Stimulated activated naive CD8-positive, alpha-beta T cell treated with anti-CD3 and anti-CD28 coated beads, Interleukin-15, Interleukin-2, amounts not matched to agents 100 ng/mL and 50 ng/mL, for 24 hours (primary cell): Measurements from ENCODE around the gene VAT1L.
"Not testable (repeated sequence)": the region's sequence is repeated elsewhere in the genome, so short reads cannot be mapped to it uniquely, and the experiment has no call there.

Source experiments
- H3K27ac Mint-ChIP-seq: one replicate; pipeline ENCODE4 v1.8.0; 2021; ENCODE audit warnings: mild to moderate bottlenecking, mixed read lengths
- H3K27me3 Mint-ChIP-seq: one replicate; pipeline ENCODE4 v1.8.0; 2021; ENCODE audit warnings: mixed read lengths
- H3K36me3 Mint-ChIP-seq: one replicate; pipeline ENCODE4 v1.8.0; 2021; ENCODE audit warnings: low read depth, mixed read lengths
- H3K4me1 Mint-ChIP-seq: one replicate; pipeline ENCODE4 v1.8.0; 2021; ENCODE audit warnings: low read depth, mixed read lengths
- H3K4me3 Mint-ChIP-seq: one replicate; pipeline ENCODE4 v1.8.0; 2021; ENCODE audit warnings: mild to moderate bottlenecking, mixed read lengths
- H3K9me3 Mint-ChIP-seq: one replicate; pipeline ENCODE4 v1.8.0; 2021; ENCODE audit warnings: mixed read lengths

VAT1L gene

GRCh38 chr16:77972062-77972392, 183.7 kb downstream of the VAT1L start:
- Mint-ChIP-seq H3K36me3 (no peaks in the 10 kb centered on the region), H3K4me3 (no peak overlapping the region), H3K4me1 (no peaks in the 10 kb centered on the region), H3K27ac (no peak overlapping the region), H3K27me3 (no peaks in the 10 kb centered on the region), H3K9me3 (no peaks in the 10 kb centered on the region)

- Mint-ChIP-seq H3K9me3 (no peaks in the 10 kb centered on the region), H3K36me3 (no peaks in the 10 kb centered on the region), H3K27me3 (no peaks in the 10 kb centered on the region), H3K4me1 (no peaks in the 10 kb centered on the region), H3K27ac (no peak overlapping the region), H3K4me3 (no peak overlapping the region)
Observed at GRCh38 chr16:77974883-77975282, 186.5 kb downstream of the VAT1L start.

- Mint-ChIP-seq H3K4me1 (no peaks in the 10 kb centered on the region), H3K27ac (no peak overlapping the region), H3K9me3 (no peaks in the 10 kb centered on the region), H3K27me3 (no peaks in the 10 kb centered on the region), H3K4me3 (no peak overlapping the region), H3K36me3 (no peaks in the 10 kb centered on the region)
Observed at GRCh38 chr16:77975942-77976341, 187.6 kb downstream of the VAT1L start.

GRCh38 chr16:77977339-77977738, 189.0 kb downstream of the VAT1L start:
- Mint-ChIP-seq H3K36me3 (no peaks in the 10 kb centered on the region), H3K27ac (no peak overlapping the region), H3K27me3 (no peaks in the 10 kb centered on the region), H3K4me3 (no peak overlapping the region), H3K9me3 (no peaks in the 10 kb centered on the region), H3K4me1 (no peaks in the 10 kb centered on the region)

GRCh38 chr16:77985111-77985510, 196.7 kb downstream of the VAT1L start:
- Mint-ChIP-seq H3K36me3 (no peaks in the 10 kb centered on the region), H3K4me3 (no peak overlapping the region), H3K27ac (no peak overlapping the region), H3K4me1 (no peaks in the 10 kb centered on the region), H3K27me3 (peaks cover 7% of the 10 kb centered on the region), H3K9me3 (no peaks in the 10 kb centered on the region)

- H3K27me3 Mint-ChIP-seq: peaks cover 7% of the 10 kb centered on the region
- no peak overlapping the region for H3K4me3 Mint-ChIP-seq
- no peaks in the 10 kb centered on the region for H3K9me3 Mint-ChIP-seq
Observed at GRCh38 chr16:77986011-77986740, 197.8 kb downstream of the VAT1L start.

GRCh38 chr16:77987810-77988209, 199.4 kb downstream of the VAT1L start:
- H3K9me3 Mint-ChIP-seq: no peaks in the 10 kb centered on the region
- no peaks in the 10 kb centered on the region for H3K4me1 Mint-ChIP-seq
- no peak overlapping the region for H3K4me3 Mint-ChIP-seq
- peaks cover 11% of the 10 kb centered on the region for H3K27me3 Mint-ChIP-seq
- no peak overlapping the region for H3K27ac Mint-ChIP-seq
- H3K36me3 Mint-ChIP-seq: no peaks in the 10 kb centered on the region

More at GRCh38 chr16:77986011-77986740, 197.8 kb downstream of the VAT1L start:
- Mint-ChIP-seq H3K4me1 (no peaks in the 10 kb centered on the region), H3K27ac (no peak overlapping the region), H3K36me3 (no peaks in the 10 kb centered on the region)

GRCh38 chr16:77989846-77990245, 201.5 kb downstream of the VAT1L start:
- H3K4me1 Mint-ChIP-seq: no peaks in the 10 kb centered on the region
- peaks cover 7% of the 10 kb centered on the region for H3K27me3 Mint-ChIP-seq
- no peaks in the 10 kb centered on the region for H3K9me3 Mint-ChIP-seq
- H3K4me3 Mint-ChIP-seq: no peak overlapping the region
- no peaks in the 10 kb centered on the region for H3K36me3 Mint-ChIP-seq
- H3K27ac Mint-ChIP-seq: no peak overlapping the region

GRCh38 chr16:77991701-77992100, 203.3 kb downstream of the VAT1L start:
- Mint-ChIP-seq H3K9me3 (peaks cover 8% of the 10 kb centered on the region), H3K27ac (no peak overlapping the region), H3K4me1 (no peaks in the 10 kb centered on the region), H3K4me3 (no peak overlapping the region), H3K27me3 (peaks cover 7% of the 10 kb centered on the region), H3K36me3 (no peaks in the 10 kb centered on the region)

- H3K27ac Mint-ChIP-seq, H3K36me3 Mint-ChIP-seq, H3K27me3 Mint-ChIP-seq, H3K4me3 Mint-ChIP-seq, H3K4me1 Mint-ChIP-seq: not testable (repeated sequence)
- H3K9me3 Mint-ChIP-seq: peaks cover 12% of the 10 kb centered on the region
Observed at GRCh38 chr16:77992381-77992780, 204.0 kb downstream of the VAT1L start.

GRCh38 chr16:77993111-77993985, 205.0 kb downstream of the VAT1L start:
- Mint-ChIP-seq H3K36me3 (no peaks in the 10 kb centered on the region), H3K27ac (no peak overlapping the region), H3K27me3 (peaks cover 7% of the 10 kb centered on the region), H3K4me3 (no peak overlapping the region), H3K4me1 (no peaks in the 10 kb centered on the region), H3K9me3 (peaks cover 12% of the 10 kb centered on the region)

GRCh38 chr16:77995843-77996455, 207.6 kb downstream of the VAT1L start:
- Mint-ChIP-seq H3K27ac (no peak overlapping the region), H3K27me3 (peaks cover 4% of the 10 kb centered on the region)

GRCh38 chr16:77998350-77999023, 210.1 kb downstream of the VAT1L start:
- Mint-ChIP-seq H3K36me3 (no peaks in the 10 kb centered on the region), H3K9me3 (peaks cover 12% of the 10 kb centered on the region), H3K27me3 (peaks cover under 1% of the 10 kb centered on the region), H3K4me3 (no peak overlapping the region), H3K27ac (no peak overlapping the region), H3K4me1 (no peaks in the 10 kb centered on the region)

More at GRCh38 chr16:77995843-77996455, 207.6 kb downstream of the VAT1L start:
- no peak overlapping the region for H3K4me3 Mint-ChIP-seq
- no peaks in the 10 kb centered on the region for H3K4me1 Mint-ChIP-seq
- peaks cover 12% of the 10 kb centered on the region for H3K9me3 Mint-ChIP-seq
- no peaks in the 10 kb centered on the region for H3K36me3 Mint-ChIP-seq

GRCh38 chr16:78001451-78002025, 213.2 kb downstream of the VAT1L start:
- Mint-ChIP-seq H3K4me1 (no peaks in the 10 kb centered on the region), H3K9me3 (peaks cover 5% of the 10 kb centered on the region), H3K36me3 (no peaks in the 10 kb centered on the region), H3K27ac (no peak overlapping the region), H3K27me3 (peaks cover 9% of the 10 kb centered on the region), H3K4me3 (no peak overlapping the region)
